Testis (tissue), 3 donors: Measurements from ENCODE around the gene PLXNA1. TPM values are rescaled to one million over a fixed set of nuclear protein-coding genes. Genes with fewer than 3 reads are reported as not detected.
A peak's percentile ranks its signal among the peaks of the same experiment; 100 is the strongest.

Experiments used
- DNase-seq: peaks from one replicate; pipeline ENCODE4 v3.0.0-alpha.2; 2019
- H3K27ac ChIP-seq, 2 donors: fragments of 200-600 bp; sonication (generic); one replicate each; pipeline ENCODE4 v1.5.1; 2019
- H3K27me3 ChIP-seq: fragments of 200-600 bp; sonication (generic); one replicate; pipeline ENCODE4 v1.5.1; 2019
- H3K36me3 ChIP-seq: fragments of 200-600 bp; sonication (generic); one replicate; pipeline ENCODE4 v1.5.1; 2017; ENCODE audit warnings: low read depth; ENCODE audit errors: missing control alignments
- H3K4me1 ChIP-seq: fragments of 200-600 bp; sonication (generic); one replicate; pipeline ENCODE4 v1.5.1; 2019
- H3K4me3 ChIP-seq, 2 donors: fragments of 200-600 bp; sonication (generic); one replicate each; pipeline ENCODE4 v1.5.1; 2017 to 2019
- H3K9me3 ChIP-seq: fragments of 200-600 bp; sonication (generic); one replicate; pipeline ENCODE4 v1.5.1; 2017
- POLR2A ChIP-seq: fragments of 450-650 bp; IDR thresholded peaks from one replicate; pipeline ENCODE4 v1.6.1; 2017; ENCODE audit warnings: antibody characterized with exemption, mild to moderate bottlenecking, moderate library complexity
- WGBS, 2 donors: methylation state at CpG; one replicate each; pipeline ENCODE4 v1.1.5; 2018; 5-methylcytosine and 5-hydroxymethylcytosine counted together
- intact Hi-C: fragments of 100-400 bp; cut with DNase I; formaldehyde crosslinking; loops from one replicate; pipeline ENCODE4 v1.15.1; 2023; ENCODE audit warnings: low total_unique reads
- polyA plus RNA-seq: library from polyadenylated mRNA; stranded (reverse); fragments of 350-450 nt; fragmentation: Illumina TruSeq; extraction: RNeasy Lipid Tissue Mini Kit (QIAGEN cat#74804); gene quantifications from one replicate; pipeline ENCODE4 v1.2.3, GENCODE V29; 2014; ENCODE audit warnings: low read depth, low replicate concordance; ENCODE audit not compliant: insufficient read depth
- total RNA-seq, 2 donors: library from RNA; depleted of rRNA; stranded (reverse); fragments of >200 nt; gene quantifications; one replicate each; pipeline ENCODE4 v1.2.3, GENCODE V29; 2016
- TF ChIP-seq, protein P1 (sequence below), 3 experiments: fragments of 450-650 bp in 2 of 3; fragments of 200-600 bp in 1 of 3; sonication (generic) in 1 of 3; IDR thresholded peaks; one replicate each; pipeline ENCODE4 v1.5.1; 2016 to 2019; ENCODE audit warnings: antibody characterized with exemption in 3 of 3, mild to moderate bottlenecking in 2 of 3, moderate library complexity in 1 of 3

PLXNA1 gene
- total and polyA plus RNA-seq, 3 donors from 2014 or later: 29.3 to 79.7 (median 65.8) TPM

GRCh38 chr3:126984391-126985131, 1.6 kb downstream of the PLXNA1 start:
- 28 to 40% methylated on average over 4 to 21 of the region's 21 CpGs for WGBS, 2 donors
- H3K27ac ChIP-seq: peak overlapping the region in 1 of 2 donors; percentile 24
- TF ChIP-seq POLR2A: no peak
- TF ChIP-seq, protein P1, sequence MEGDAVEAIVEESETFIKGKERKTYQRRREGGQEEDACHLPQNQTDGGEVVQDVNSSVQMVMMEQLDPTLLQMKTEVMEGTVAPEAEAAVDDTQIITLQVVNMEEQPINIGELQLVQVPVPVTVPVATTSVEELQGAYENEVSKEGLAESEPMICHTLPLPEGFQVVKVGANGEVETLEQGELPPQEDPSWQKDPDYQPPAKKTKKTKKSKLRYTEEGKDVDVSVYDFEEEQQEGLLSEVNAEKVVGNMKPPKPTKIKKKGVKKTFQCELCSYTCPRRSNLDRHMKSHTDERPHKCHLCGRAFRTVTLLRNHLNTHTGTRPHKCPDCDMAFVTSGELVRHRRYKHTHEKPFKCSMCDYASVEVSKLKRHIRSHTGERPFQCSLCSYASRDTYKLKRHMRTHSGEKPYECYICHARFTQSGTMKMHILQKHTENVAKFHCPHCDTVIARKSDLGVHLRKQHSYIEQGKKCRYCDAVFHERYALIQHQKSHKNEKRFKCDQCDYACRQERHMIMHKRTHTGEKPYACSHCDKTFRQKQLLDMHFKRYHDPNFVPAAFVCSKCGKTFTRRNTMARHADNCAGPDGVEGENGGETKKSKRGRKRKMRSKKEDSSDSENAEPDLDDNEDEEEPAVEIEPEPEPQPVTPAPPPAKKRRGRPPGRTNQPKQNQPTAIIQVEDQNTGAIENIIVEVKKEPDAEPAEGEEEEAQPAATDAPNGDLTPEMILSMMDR (IDR thresholded peaks at IDR 0.05): no peak
- H3K27me3 ChIP-seq: no peaks in the 10 kb centered on the region
- peak overlapping the region; percentile 77 to 79 for H3K4me3 ChIP-seq
- peaks cover 20% of the 10 kb centered on the region for H3K4me1 ChIP-seq
- no peaks in the 10 kb centered on the region for H3K36me3 ChIP-seq
- intact Hi-C loops: loop anchor here (5.0 to 10.0 kb wide), 2 partner anchors 232 to 310 kb away; no protein-coding TSS in a partner anchor
- no peak for DNase-seq
- H3K9me3 ChIP-seq: no peaks in the 10 kb centered on the region

- Histone ChIP-seq H3K27me3 (no peaks in the 10 kb centered on the region), H3K36me3 (no peaks in the 10 kb centered on the region), H3K4me1 (peaks cover 20% of the 10 kb centered on the region), H3K4me3 (no peak overlapping the region), H3K9me3 (no peaks in the 10 kb centered on the region), H3K27ac (no peak overlapping the region)
- TF ChIP-seq, protein P1 (IDR thresholded peaks at IDR 0.05): no peak
- TF ChIP-seq POLR2A: no peak
- intact Hi-C loops: loop anchor here (10.0 kb wide), 1 partner anchor 311 kb away; no protein-coding TSS in a partner anchor
- WGBS, 2 donors: 65 to 66% methylated on average over 13 to 16 of the region's 17 CpGs
- DNase-seq: no peak
Measured at GRCh38 chr3:126985132-126985985, 2.4 kb downstream of the PLXNA1 start.

DNA sequence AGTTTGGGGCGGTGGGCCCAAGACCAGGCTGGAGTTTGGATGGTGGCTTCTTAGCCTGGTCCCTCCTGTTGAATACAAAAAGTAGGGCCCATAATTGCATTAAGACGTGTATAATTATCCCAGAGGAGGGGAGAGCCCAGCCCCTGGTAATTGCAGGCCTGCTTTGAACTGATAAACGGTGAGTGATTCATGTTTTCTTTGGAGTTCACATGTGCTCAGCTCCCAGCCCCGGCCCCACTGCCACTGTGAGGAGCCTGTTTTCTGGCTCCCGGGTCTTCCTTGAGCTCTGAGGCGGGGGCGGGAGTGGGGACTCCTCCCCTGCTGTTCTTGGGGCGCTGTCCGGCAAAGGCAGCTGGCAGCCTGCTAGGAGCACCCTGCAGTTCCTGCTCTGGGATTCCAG, 3.1 kb downstream of the PLXNA1 start:
- Histone ChIP-seq H3K9me3 (no peaks in the 10 kb centered on the region), H3K36me3 (no peaks in the 10 kb centered on the region), H3K4me1 (peaks cover 20% of the 10 kb centered on the region), H3K4me3 (no peak overlapping the region), H3K27ac (no peak overlapping the region), H3K27me3 (no peaks in the 10 kb centered on the region)
- 56 to 65% methylated on average over 8 to 9 of the region's 9 CpGs for WGBS, 2 donors
- DNase-seq: no peak
- no peak for TF ChIP-seq POLR2A
- TF ChIP-seq, protein P1 (IDR thresholded peaks at IDR 0.05): no peak
- intact Hi-C loops: loop anchor here (10.0 kb wide), 1 partner anchor 311 kb away; no protein-coding TSS in a partner anchor

GRCh38 chr3:126987129-126987528, 4.2 kb downstream of the PLXNA1 start:
- no peak overlapping the region for H3K4me3 ChIP-seq
- intact Hi-C loops: loop anchor here (10.0 kb wide), 1 partner anchor 312 kb away; no protein-coding TSS in a partner anchor
- H3K4me1 ChIP-seq: peaks cover 23% of the 10 kb centered on the region
- DNase-seq: no peak
- no peaks in the 10 kb centered on the region for H3K9me3 ChIP-seq
- no peak overlapping the region for H3K27ac ChIP-seq
- WGBS, 2 donors: 77 to 85% methylated on average over 4 of the region's 4 CpGs
- no peaks in the 10 kb centered on the region for H3K36me3 ChIP-seq
- TF ChIP-seq POLR2A: no peak
- TF ChIP-seq, protein P1 (IDR thresholded peaks at IDR 0.05): no peak
- H3K27me3 ChIP-seq: no peaks in the 10 kb centered on the region
